ENCODE data around the gene CLIC3. TPM values are rescaled to one million over a fixed set of nuclear protein-coding genes. Genes with fewer than 3 reads are reported as not detected.

The CLIC3 gene
- total and polyA plus RNA-seq, 4 donors = 17.2 to 115 (median 81.1) TPM

GRCh38 chr9:137032858-137033257 is 36.5 kb upstream of the CLIC3 start:
- Histone ChIP-seq H3K9me3 (ENCODE audit: control insufficient read depth in 4 of 4, insufficient read depth in 3 of 4, low read length in 3 of 4) (no peaks in the 10 kb centered on the region), H3K4me3 (no peak overlapping the region), H3K36me3 (ENCODE audit: control insufficient read depth in 4 of 4, insufficient read depth in 4 of 4, low read length in 4 of 4) (peaks cover 0 to 2% (median 0%) of the 10 kb centered on the region in 4 donors), H3K9ac (ENCODE audit: insufficient read depth in 1 of 2, low read length in 2 of 2) (no peak overlapping the region), H3K27ac (ENCODE audit: low read depth in 1 of 2, low read length in 1 of 2) (peak overlapping the region in 1 of 2 donors; percentile 2), H3K27me3 (ENCODE audit: control insufficient read depth in 3 of 3, insufficient read depth in 3 of 3, low read length in 2 of 3) (peaks cover 0 to 3% (median 0%) of the 10 kb centered on the region in 3 donors), H3K4me1 (ENCODE audit: control insufficient read depth in 5 of 5, insufficient read depth in 5 of 5, low read length in 5 of 5) (peaks cover 0 to 13% (median 4%) of the 10 kb centered on the region in 5 donors)
- ATAC-seq (ENCODE audit: insufficient read depth, low FRiP score) (no peak), DNase-seq (no peak)
- TF ChIP-seq CTCF (IDR thresholded peaks at IDR 0.05; ENCODE audit: control extremely low read depth, extremely low read depth) = no peak
- 32 to 69% methylated on average over 10 of the region's 10 CpGs for WGBS, 2 donors

GRCh38 chr9:137031904-137032640 is 35.7 kb upstream of the CLIC3 start, which contains the start of gene FUT7:
TSS of gene FUT7 (minus strand) at chr9:137032088. CDS start at chr9:137031991, 97 bp downstream.
- Histone ChIP-seq H3K27ac (ENCODE audit: low read depth in 1 of 2, low read length in 1 of 2) (peak within 1 kb of the TSS in 1 of 2 donors; percentile 27), H3K27me3 (ENCODE audit: control insufficient read depth in 3 of 3, insufficient read depth in 3 of 3, low read length in 2 of 3) (peaks cover 0 to 3% (median 0%) of the 10 kb centered on the region in 3 donors), H3K36me3 (ENCODE audit: control insufficient read depth in 4 of 4, insufficient read depth in 4 of 4, low read length in 4 of 4) (no peaks in the 10 kb centered on the region), H3K4me1 (ENCODE audit: control insufficient read depth in 5 of 5, insufficient read depth in 5 of 5, low read length in 5 of 5) (peaks cover 0 to 18% (median 4%) of the 10 kb centered on the region in 5 donors), H3K4me3 (no peak within 1 kb of the TSS), H3K9ac (ENCODE audit: insufficient read depth in 1 of 2, low read length in 2 of 2) (no peak within 1 kb of the TSS), H3K9me3 (ENCODE audit: control insufficient read depth in 4 of 4, insufficient read depth in 3 of 4, low read length in 3 of 4) (no peaks in the 10 kb centered on the region)
- no peak for TF ChIP-seq CTCF (IDR thresholded peaks at IDR 0.05; ENCODE audit: control extremely low read depth, extremely low read depth)
- no peak for ATAC-seq (ENCODE audit: insufficient read depth, low FRiP score)
- 29 to 54% methylated on average over 16 of the region's 16 CpGs for WGBS, 2 donors
- DNase-seq = no peak

- H3K27me3 ChIP-seq (ENCODE audit: control insufficient read depth in 3 of 3, insufficient read depth in 3 of 3, low read length in 2 of 3) = peaks cover 0 to 3% (median 0%) of the 10 kb centered on the region in 3 donors
- no peak for DNase-seq
- peaks cover 0 to 19% (median 4%) of the 10 kb centered on the region in 5 donors for H3K4me1 ChIP-seq (ENCODE audit: control insufficient read depth in 5 of 5, insufficient read depth in 5 of 5, low read length in 5 of 5)
- H3K27ac ChIP-seq (ENCODE audit: low read depth in 1 of 2, low read length in 1 of 2) = peak overlapping the region in 1 of 2 donors; percentile 27
- ATAC-seq (ENCODE audit: insufficient read depth, low FRiP score) = no peak
- no peak overlapping the region for H3K9ac ChIP-seq (ENCODE audit: insufficient read depth in 1 of 2, low read length in 2 of 2)
- WGBS, 2 donors = 55 to 75% methylated on average over 65 of the region's 65 CpGs
- no peaks in the 10 kb centered on the region for H3K9me3 ChIP-seq (ENCODE audit: control insufficient read depth in 4 of 4, insufficient read depth in 3 of 4, low read length in 3 of 4)
- TF ChIP-seq CTCF (IDR thresholded peaks at IDR 0.05; ENCODE audit: control extremely low read depth, extremely low read depth) = no peak
- H3K36me3 ChIP-seq (ENCODE audit: control insufficient read depth in 4 of 4, insufficient read depth in 4 of 4, low read length in 4 of 4) = no peaks in the 10 kb centered on the region
- no peak overlapping the region for H3K4me3 ChIP-seq
Observed at GRCh38 chr9:137030538-137031527, 34.5 kb upstream of the CLIC3 start.

Measured in lung (tissue), 12 donors.